Esophagus squamous epithelium (tissue), 5 donors: ENCODE measurements around the gene C3orf70. TPM values are rescaled to one million over a fixed set of nuclear protein-coding genes. Genes with fewer than 3 reads are reported as not detected.
A peak's percentile ranks its signal among the peaks of the same experiment; 100 is the strongest.

ENCODE experiments used
- DNase-seq: peaks from one replicate; lab custom pipeline; 2025; lab: John Stamatoyannopoulos, UW
- H3K27ac ChIP-seq, 4 donors: fragments of 200-600 bp; sonication (generic); one replicate each; pipeline ENCODE4 v1.5.1; 2016 to 2019; ENCODE audit warnings: mild to moderate bottlenecking in 1 of 4
- H3K27me3 ChIP-seq, 4 donors: fragments of 200-600 bp; sonication (generic); 1 replicate in 3 of 4; 2 replicates in 1 of 4; pipeline versions ENCODE4 v1.5.1 to v1.6.0; 2017 to 2021; ENCODE audit warnings: antibody characterized with exemption in 1 of 4
- H3K36me3 ChIP-seq, 3 donors: fragments of 200-600 bp; sonication (generic); one replicate each; pipeline ENCODE4 v1.5.1; 2016 to 2019
- H3K4me1 ChIP-seq, 3 donors: fragments of 200-600 bp; sonication (generic); one replicate each; pipeline ENCODE4 v1.5.1; 2017 to 2019
- H3K4me3 ChIP-seq, 4 donors: fragments of 200-600 bp; sonication (generic); 1 replicate in 3 of 4; 2 replicates in 1 of 4; pipeline ENCODE4 v1.5.1; 2016 to 2019; ENCODE audit warnings: mild to moderate bottlenecking in 2 of 4, moderate library complexity in 1 of 4
- H3K9me3 ChIP-seq, 3 donors: fragments of 200-600 bp; sonication (generic); one replicate each; pipeline ENCODE4 v1.5.1; 2016 to 2019
- CTCF ChIP-seq, 6 experiments: fragments of 450-650 bp in 4 of 6; fragments of 200-600 bp in 2 of 6; sonication (generic) in 2 of 6; IDR thresholded peaks; one replicate each; pipeline ENCODE4 v1.5.1; 2016 to 2019; ENCODE audit warnings: antibody characterized with exemption in 6 of 6, mild to moderate bottlenecking in 4 of 6, moderate library complexity in 4 of 6
- POLR2A ChIP-seq, 4 donors: fragments of 450-650 bp; IDR thresholded peaks; one replicate each; pipeline ENCODE4 v1.6.1; 2017; ENCODE audit warnings: antibody characterized with exemption in 4 of 4, mild to moderate bottlenecking in 4 of 4, moderate library complexity in 3 of 4
- WGBS, 2 donors: methylation state at CpG; one replicate each; pipeline ENCODE4 v1.1.5; 2018; 5-methylcytosine and 5-hydroxymethylcytosine counted together
- intact Hi-C: fragments of 100-400 bp; cut with DNase I; formaldehyde crosslinking; loops from one replicate; pipeline ENCODE4 v1.15.0; 2022
- total RNA-seq, 4 donors: library from RNA; depleted of rRNA; stranded (reverse); fragments of >200 nt; gene quantifications; one replicate each; pipeline ENCODE4 v1.1.0, GENCODE V29; 2016
- donor health status: DM: yes; HTN: yes; CAD: no.

The C3orf70 gene
- total RNA-seq, 4 donors from 2014 or later: 0.57 to 8.6 (median 1.3) TPM

- no peak overlapping the region for H3K4me3 ChIP-seq
- no peaks in the 10 kb centered on the region for H3K27me3 ChIP-seq
- no peaks in the 10 kb centered on the region for H3K36me3 ChIP-seq
- H3K27ac ChIP-seq: no peak overlapping the region
- no peaks in the 10 kb centered on the region for H3K9me3 ChIP-seq
- 59 to 65% methylated on average over 2 of the region's 2 CpGs for WGBS, 2 donors
- intact Hi-C loops: no loop called here
- DNase-seq: no peak
- no peaks in the 10 kb centered on the region for H3K4me1 ChIP-seq
- TF ChIP-seq CTCF (IDR thresholded peaks at IDR 0.05) (no peak), POLR2A (IDR thresholded peaks at IDR 0.05) (no peak)
Measured at GRCh38 chr3:185089343-185089742, 63.5 kb downstream of the C3orf70 start.

GRCh38 chr3:185087419-185087818, 65.4 kb downstream of the C3orf70 start:
- no peaks in the 10 kb centered on the region for H3K36me3 ChIP-seq
- no peaks in the 10 kb centered on the region for H3K27me3 ChIP-seq
- WGBS, 2 donors: 64 to 78% methylated on average over 3 of the region's 3 CpGs
- H3K4me3 ChIP-seq: no peak overlapping the region
- DNase-seq: no peak
- H3K9me3 ChIP-seq: no peaks in the 10 kb centered on the region
- H3K4me1 ChIP-seq: no peaks in the 10 kb centered on the region
- TF ChIP-seq POLR2A (IDR thresholded peaks at IDR 0.05) (no peak), CTCF (IDR thresholded peaks at IDR 0.05) (no peak)
- H3K27ac ChIP-seq: no peak overlapping the region
- intact Hi-C loops: no loop called here

- H3K27ac ChIP-seq: no peak overlapping the region
- H3K36me3 ChIP-seq: no peaks in the 10 kb centered on the region
- no peak for TF ChIP-seq POLR2A (IDR thresholded peaks at IDR 0.05)
- peak in 3 of 6 experiments; percentile 4 to 22 (median 8) for TF ChIP-seq CTCF (IDR thresholded peaks at IDR 0.05)
- 56 to 80% methylated on average over 5 of the region's 5 CpGs for WGBS, 2 donors
- H3K4me1 ChIP-seq: no peaks in the 10 kb centered on the region
- DNase-seq: no peak
- H3K4me3 ChIP-seq: no peak overlapping the region
- H3K27me3 ChIP-seq: no peaks in the 10 kb centered on the region
- intact Hi-C loops: no loop called here
- no peaks in the 10 kb centered on the region for H3K9me3 ChIP-seq
Measured at GRCh38 chr3:185084901-185085300, 68.0 kb downstream of the C3orf70 start.

GRCh38 chr3:185084402-185084801, 68.5 kb downstream of the C3orf70 start:
- intact Hi-C loops: no loop called here
- Histone ChIP-seq H3K27me3 (no peaks in the 10 kb centered on the region), H3K36me3 (no peaks in the 10 kb centered on the region), H3K4me1 (no peaks in the 10 kb centered on the region), H3K9me3 (no peaks in the 10 kb centered on the region), H3K4me3 (no peak overlapping the region), H3K27ac (no peak overlapping the region)
- no peak for DNase-seq
- TF ChIP-seq POLR2A (IDR thresholded peaks at IDR 0.05): no peak
- no peak for TF ChIP-seq CTCF (IDR thresholded peaks at IDR 0.05)
- 68 to 70% methylated on average over 3 to 5 of the region's 5 CpGs for WGBS, 2 donors

- no peaks in the 10 kb centered on the region for H3K4me1 ChIP-seq
- H3K36me3 ChIP-seq: no peaks in the 10 kb centered on the region
- DNase-seq: no peak
- no peak overlapping the region for H3K27ac ChIP-seq
- WGBS, 2 donors: 71 to 82% methylated on average over 14 of the region's 14 CpGs
- intact Hi-C loops: no loop called here
- H3K9me3 ChIP-seq: no peaks in the 10 kb centered on the region
- H3K27me3 ChIP-seq: no peaks in the 10 kb centered on the region
- TF ChIP-seq CTCF (IDR thresholded peaks at IDR 0.05) (no peak), POLR2A (IDR thresholded peaks at IDR 0.05) (no peak)
- H3K4me3 ChIP-seq: no peak overlapping the region
Measured at GRCh38 chr3:185082829-185083228, 70.0 kb downstream of the C3orf70 start.
